Astrocyte (in vitro differentiated cells and primary cell): ENCODE results near the gene ADRA2A. TPM values are rescaled to one million over a fixed set of nuclear protein-coding genes. Genes with fewer than 3 reads are reported as not detected.

ENCODE experiments used
- DNase-seq: peaks from one replicate; pipeline ENCODE4 v3.0.0-alpha.2; 2010; ENCODE audit warnings: low read depth
- FAIRE-seq: peaks from 2 replicates; lab custom pipeline; 2011; peaks lifted over from hg19 to GRCh38; lab: Jason Lieb, UNC
- H2AFZ ChIP-seq: 2 replicates; pipeline ENCODE4 v1.6.0; 2012; ENCODE audit warnings: low read depth, low read length, inconsistent platforms
- H3K27ac ChIP-seq: 2 replicates; pipeline ENCODE4 v1.5.1; 2011; ENCODE audit warnings: low read depth, low read length, inconsistent platforms
- H3K27me3 ChIP-seq: 2 replicates; pipeline ENCODE4 v1.6.0; 2011; ENCODE audit warnings: low read length, inconsistent platforms; ENCODE audit not compliant: insufficient read depth
- H3K36me3 ChIP-seq: 2 replicates; pipeline ENCODE4 v1.5.1; 2011; ENCODE audit warnings: low read length, inconsistent platforms; ENCODE audit not compliant: insufficient read depth
- H3K4me1 ChIP-seq: 2 replicates; pipeline ENCODE4 v1.5.1; 2011; ENCODE audit warnings: low read length, inconsistent platforms; ENCODE audit not compliant: insufficient read depth
- H3K4me2 ChIP-seq: 2 replicates; pipeline ENCODE4 v1.6.0; 2012; ENCODE audit warnings: low read length, inconsistent platforms
- H3K4me3 ChIP-seq: 2 replicates; pipeline ENCODE4 v1.5.1; 2011; ENCODE audit warnings: low read depth, mild to moderate bottlenecking, low read length, inconsistent platforms; ENCODE audit not compliant: insufficient read depth
- H3K79me2 ChIP-seq: 2 replicates; pipeline ENCODE4 v1.6.0; 2012; ENCODE audit warnings: mild to moderate bottlenecking, low read length, inconsistent platforms; ENCODE audit not compliant: insufficient read depth
- H3K9ac ChIP-seq: 2 replicates; pipeline ENCODE4 v1.6.0; 2012; ENCODE audit warnings: mild to moderate bottlenecking, low read length, inconsistent platforms
- H3K9me3 ChIP-seq: 2 replicates; pipeline ENCODE4 v1.5.1; 2012; ENCODE audit warnings: low read depth, mild to moderate bottlenecking, low read length, inconsistent platforms; ENCODE audit not compliant: insufficient read depth
- H4K20me1 ChIP-seq: 2 replicates; pipeline ENCODE4 v1.6.0; 2012; ENCODE audit warnings: low read length, inconsistent platforms; ENCODE audit not compliant: insufficient read depth
- H3K27ac Mint-ChIP-seq: one replicate; pipeline ENCODE4 v1.8.0; 2021; ENCODE audit warnings: mild to moderate bottlenecking, mixed read lengths; ENCODE audit not compliant: unreplicated experiment
- H3K27me3 Mint-ChIP-seq: one replicate; pipeline ENCODE4 v1.8.0; 2021; ENCODE audit warnings: low read depth, mixed read lengths; ENCODE audit not compliant: unreplicated experiment
- H3K36me3 Mint-ChIP-seq: one replicate; pipeline ENCODE4 v1.8.0; 2021; ENCODE audit warnings: low read depth, mixed read lengths; ENCODE audit not compliant: unreplicated experiment
- H3K4me1 Mint-ChIP-seq: one replicate; pipeline ENCODE4 v1.8.0; 2021; ENCODE audit warnings: low read depth, mixed read lengths; ENCODE audit not compliant: unreplicated experiment
- H3K4me3 Mint-ChIP-seq: one replicate; pipeline ENCODE4 v1.8.0; 2021; ENCODE audit warnings: mild to moderate bottlenecking, moderate library complexity, mixed read lengths; ENCODE audit not compliant: unreplicated experiment
- H3K9me3 Mint-ChIP-seq: one replicate; pipeline ENCODE4 v1.8.0; 2021; ENCODE audit warnings: mild to moderate bottlenecking, mixed read lengths; ENCODE audit not compliant: unreplicated experiment
- CTCF ChIP-seq: IDR thresholded peaks from 2 replicates; pipeline ENCODE4 v1.5.1; 2011; ENCODE audit warnings: low read depth, mild to moderate bottlenecking, inconsistent platforms, low read length, moderate library complexity; ENCODE audit not compliant: insufficient read depth
- EZH2 ChIP-seq: IDR thresholded peaks from 2 replicates; pipeline ENCODE4 v1.6.1; 2012; ENCODE audit warnings: mild to moderate bottlenecking, low read length, inconsistent platforms; ENCODE audit not compliant: insufficient read depth
- total RNA-seq: library from RNA; stranded (reverse); gene quantifications from 2 replicates; pipeline ENCODE4 v1.2.1, GENCODE V29; 2021

Gene ADRA2A
- total RNA-seq, 1 donor from 2014 or later = 1.2 TPM

- Histone ChIP-seq H3K79me2 (no peaks in the 10 kb centered on the region), H3K36me3 (no peaks in the 10 kb centered on the region), H2AFZ (no peak overlapping the region), H3K9me3 (no peaks in the 10 kb centered on the region), H3K27me3 (no peaks in the 10 kb centered on the region), H3K9ac (no peak overlapping the region), H3K27ac (no peak overlapping the region), H3K4me1 (no peaks in the 10 kb centered on the region), H3K4me3 (no peak overlapping the region), H3K4me2 (no peak overlapping the region), H4K20me1 (no peaks in the 10 kb centered on the region)
- H3K4me1 Mint-ChIP-seq = peaks cover 9% of the 10 kb centered on the region
- no peak overlapping the region for H3K4me3 Mint-ChIP-seq
- no peaks in the 10 kb centered on the region for H3K36me3 Mint-ChIP-seq
- H3K9me3 Mint-ChIP-seq = peaks cover 4% of the 10 kb centered on the region
- H3K27me3 Mint-ChIP-seq = peaks cover 15% of the 10 kb centered on the region
- peak; percentile 32 for FAIRE-seq
- no peak for DNase-seq
- TF ChIP-seq EZH2 = no peak
- TF ChIP-seq CTCF = no peak
- peak overlapping the region; percentile 28 for H3K27ac Mint-ChIP-seq
Observed at GRCh38 chr10:111126077-111126476, 49.2 kb downstream of the ADRA2A start.

GRCh38 chr10:111127081-111127848 is 50.4 kb downstream of the ADRA2A start:
- FAIRE-seq (no peak), DNase-seq (no peak)

More at GRCh38 chr10:111127081-111127848, 50.4 kb downstream of the ADRA2A start:
- H4K20me1 ChIP-seq = no peaks in the 10 kb centered on the region
- peaks cover 9% of the 10 kb centered on the region for H3K4me1 Mint-ChIP-seq
- peaks cover 4% of the 10 kb centered on the region for H3K9me3 Mint-ChIP-seq
- no peak overlapping the region for H3K4me3 ChIP-seq
- no peaks in the 10 kb centered on the region for H3K79me2 ChIP-seq
- H3K27ac ChIP-seq = no peak overlapping the region
- H3K4me1 ChIP-seq = no peaks in the 10 kb centered on the region
- H3K27me3 Mint-ChIP-seq = peaks cover 9% of the 10 kb centered on the region
- no peaks in the 10 kb centered on the region for H3K27me3 ChIP-seq
- TF ChIP-seq CTCF (no peak), EZH2 (no peak)
- no peak overlapping the region for H3K4me3 Mint-ChIP-seq
- no peak overlapping the region for H3K9ac ChIP-seq
- H3K36me3 Mint-ChIP-seq = no peaks in the 10 kb centered on the region
- no peak overlapping the region for H3K4me2 ChIP-seq
- H3K36me3 ChIP-seq = no peaks in the 10 kb centered on the region
- no peak overlapping the region for H3K27ac Mint-ChIP-seq
- H3K9me3 ChIP-seq = no peaks in the 10 kb centered on the region
- H2AFZ ChIP-seq = no peak overlapping the region
